Measurements from ENCODE around the gene SLC45A1. TPM values are rescaled to one million over a fixed set of nuclear protein-coding genes. Genes with fewer than 3 reads are reported as not detected.
A peak's percentile ranks its signal among the peaks of the same experiment; 100 is the strongest.

SLC45A1 gene
- total RNA-seq, 4 donors from 2014 or later, result 0.51 to 13.8 (median 7.4) TPM

DNA sequence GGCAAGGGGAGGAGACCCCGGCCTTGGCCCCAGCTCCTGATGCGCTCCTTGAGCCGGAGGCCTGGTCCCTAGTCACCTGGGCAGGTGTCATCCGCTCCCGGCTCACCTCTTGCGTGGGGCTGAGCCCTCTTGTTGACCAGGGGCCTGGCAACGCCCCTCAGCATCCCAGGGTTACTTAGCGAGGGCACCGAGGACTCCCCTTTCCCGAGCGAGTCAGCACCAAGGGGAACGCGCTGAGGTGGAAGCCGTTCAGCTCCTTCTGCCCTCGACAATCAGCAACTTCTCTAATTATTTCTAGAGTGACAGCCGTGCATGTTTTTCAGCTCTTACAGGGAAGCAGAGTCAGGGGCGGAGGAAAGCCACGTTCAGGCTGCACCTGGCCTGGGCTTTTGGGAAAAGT lies 522 bp downstream of the SLC45A1 start:
- intact Hi-C loops (cut with DNase I; ENCODE audit: low total_unique reads), result loop anchor here (5.0 kb wide), 1 partner anchor 291 kb away; the partner anchor contains the start of gene ERRFI1
- Histone ChIP-seq H3K9me3 (no peaks in the 10 kb centered on the region), H3K36me3 (no peaks in the 10 kb centered on the region), H3K4me1 (no peaks in the 10 kb centered on the region), H3K27ac (peak overlapping the region; percentile 70 to 76), H3K27me3 (no peaks in the 10 kb centered on the region), H3K4me3 (peak overlapping the region; percentile 56 to 64)
- DNase-seq, result no peak
- TF ChIP-seq, protein P1, sequence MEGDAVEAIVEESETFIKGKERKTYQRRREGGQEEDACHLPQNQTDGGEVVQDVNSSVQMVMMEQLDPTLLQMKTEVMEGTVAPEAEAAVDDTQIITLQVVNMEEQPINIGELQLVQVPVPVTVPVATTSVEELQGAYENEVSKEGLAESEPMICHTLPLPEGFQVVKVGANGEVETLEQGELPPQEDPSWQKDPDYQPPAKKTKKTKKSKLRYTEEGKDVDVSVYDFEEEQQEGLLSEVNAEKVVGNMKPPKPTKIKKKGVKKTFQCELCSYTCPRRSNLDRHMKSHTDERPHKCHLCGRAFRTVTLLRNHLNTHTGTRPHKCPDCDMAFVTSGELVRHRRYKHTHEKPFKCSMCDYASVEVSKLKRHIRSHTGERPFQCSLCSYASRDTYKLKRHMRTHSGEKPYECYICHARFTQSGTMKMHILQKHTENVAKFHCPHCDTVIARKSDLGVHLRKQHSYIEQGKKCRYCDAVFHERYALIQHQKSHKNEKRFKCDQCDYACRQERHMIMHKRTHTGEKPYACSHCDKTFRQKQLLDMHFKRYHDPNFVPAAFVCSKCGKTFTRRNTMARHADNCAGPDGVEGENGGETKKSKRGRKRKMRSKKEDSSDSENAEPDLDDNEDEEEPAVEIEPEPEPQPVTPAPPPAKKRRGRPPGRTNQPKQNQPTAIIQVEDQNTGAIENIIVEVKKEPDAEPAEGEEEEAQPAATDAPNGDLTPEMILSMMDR (IDR thresholded peaks at IDR 0.05), result no peak
- no peak for TF ChIP-seq POLR2A (IDR thresholded peaks at IDR 0.05)

DNA sequence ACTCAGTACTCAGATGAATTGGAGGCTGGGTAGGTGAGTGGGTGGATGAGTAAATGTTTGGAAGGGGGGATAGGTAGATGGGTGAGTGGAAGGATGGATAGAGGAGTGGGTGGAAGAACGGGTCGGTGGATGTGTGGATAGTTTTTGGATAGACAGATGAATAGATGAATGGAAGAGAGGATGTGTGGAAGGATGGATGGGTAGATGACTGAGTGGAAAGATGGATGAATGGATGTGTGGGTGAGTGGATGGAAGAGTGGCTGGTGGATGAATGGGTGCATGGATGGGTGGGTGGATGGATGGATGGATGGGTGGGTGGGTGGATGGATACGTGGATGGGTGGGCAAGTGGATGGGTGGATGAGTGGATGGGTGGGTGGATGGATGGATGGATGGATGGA lies 3.7 kb downstream of the SLC45A1 start:
- H3K27me3 ChIP-seq, result no peaks in the 10 kb centered on the region
- intact Hi-C loops (cut with DNase I; ENCODE audit: low total_unique reads), result no loop called here
- H3K36me3 ChIP-seq, result no peaks in the 10 kb centered on the region
- H3K27ac ChIP-seq, result no peak overlapping the region
- H3K4me3 ChIP-seq, result no peak overlapping the region
- TF ChIP-seq POLR2A (IDR thresholded peaks at IDR 0.05), result no peak
- TF ChIP-seq, protein P1 (IDR thresholded peaks at IDR 0.05), result no peak
- H3K4me1 ChIP-seq, result no peaks in the 10 kb centered on the region
- H3K9me3 ChIP-seq, result no peaks in the 10 kb centered on the region
- no peak for DNase-seq

DNA sequence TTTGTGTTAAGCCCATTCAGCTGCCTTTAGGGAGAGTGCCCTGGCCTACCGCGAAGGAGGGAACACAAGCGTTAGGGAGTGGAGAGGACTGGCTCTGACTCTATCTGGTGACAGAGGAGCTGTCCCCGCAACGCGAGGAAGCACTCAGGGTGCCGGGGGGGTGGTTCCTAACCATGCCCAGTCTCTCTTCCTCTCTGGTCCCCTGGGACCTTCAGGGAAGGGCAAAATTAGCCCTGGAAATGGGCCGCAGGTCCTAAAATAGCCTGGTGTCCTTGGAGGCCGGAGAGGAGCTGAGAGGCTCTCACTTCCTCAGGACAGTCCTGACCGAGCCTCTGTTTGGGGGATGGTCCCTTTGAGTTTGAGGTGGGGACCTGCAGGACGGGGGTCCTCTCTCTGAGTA lies 5.8 kb downstream of the SLC45A1 start:
- Histone ChIP-seq H3K4me3 (no peak overlapping the region), H3K27ac (peak overlapping the region in 1 of 2 donors; percentile 17), H3K9me3 (no peaks in the 10 kb centered on the region), H3K4me1 (no peaks in the 10 kb centered on the region), H3K27me3 (no peaks in the 10 kb centered on the region), H3K36me3 (no peaks in the 10 kb centered on the region)
- intact Hi-C loops (cut with DNase I; ENCODE audit: low total_unique reads), result no loop called here
- peak in 1 of 2 donors; percentile 52 for DNase-seq
- no peak for TF ChIP-seq POLR2A (IDR thresholded peaks at IDR 0.05)
- TF ChIP-seq, protein P1 (IDR thresholded peaks at IDR 0.05), result no peak

DNA sequence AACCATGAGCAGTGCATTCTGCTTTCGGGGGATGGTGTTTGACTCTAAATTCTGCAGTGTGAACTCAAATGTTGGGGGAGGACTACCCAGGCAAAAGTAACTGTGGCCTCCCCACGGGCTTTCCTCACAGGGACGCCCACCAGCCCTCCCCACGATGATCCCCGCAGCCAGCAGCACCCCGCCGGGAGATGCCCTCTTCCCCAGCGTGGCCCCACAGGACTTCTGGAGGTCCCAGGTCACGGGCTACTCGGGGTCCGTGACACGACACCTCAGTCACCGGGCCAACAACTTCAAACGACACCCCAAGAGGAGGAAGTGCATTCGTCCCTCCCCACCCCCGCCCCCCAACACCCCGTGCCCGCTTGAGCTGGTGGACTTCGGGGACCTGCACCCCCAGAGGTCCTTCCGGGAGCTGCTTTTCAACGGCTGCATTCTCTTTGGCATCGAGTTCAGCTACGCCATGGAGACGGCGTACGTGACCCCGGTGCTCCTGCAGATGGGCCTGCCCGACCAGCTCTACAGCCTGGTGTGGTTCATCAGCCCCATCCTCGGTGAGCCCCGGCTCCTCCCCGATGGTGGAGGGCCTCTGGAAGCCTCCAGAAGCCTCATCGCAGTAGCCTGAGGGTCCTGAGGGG lies 6.4 kb downstream of the SLC45A1 start:
- peak overlapping the region in 1 of 2 donors; percentile 17 for H3K27ac ChIP-seq
- intact Hi-C loops (cut with DNase I; ENCODE audit: low total_unique reads), result no loop called here

DNA sequence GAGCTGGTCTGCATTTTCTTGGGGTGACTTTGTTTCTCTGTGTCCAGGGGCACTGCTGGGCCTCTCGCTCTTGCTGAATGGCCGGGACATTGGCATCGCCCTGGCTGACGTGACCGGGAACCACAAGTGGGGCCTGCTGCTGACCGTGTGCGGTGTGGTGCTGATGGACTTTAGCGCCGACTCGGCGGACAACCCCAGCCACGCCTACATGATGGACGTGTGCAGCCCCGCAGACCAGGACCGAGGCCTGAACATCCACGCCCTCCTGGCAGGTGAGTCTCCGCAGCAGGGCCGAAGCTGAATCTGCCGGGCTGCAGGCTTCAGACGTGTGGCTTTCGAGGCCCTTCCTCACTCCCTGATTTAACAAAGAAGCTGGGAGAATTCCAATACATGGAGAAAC lies 7.9 kb downstream of the SLC45A1 start:
- no peaks in the 10 kb centered on the region for H3K9me3 ChIP-seq
- intact Hi-C loops (cut with DNase I; ENCODE audit: low total_unique reads), result no loop called here
- H3K4me3 ChIP-seq, result no peak overlapping the region
- no peaks in the 10 kb centered on the region for H3K36me3 ChIP-seq
- H3K27ac ChIP-seq, result no peak overlapping the region
- TF ChIP-seq, protein P1 (IDR thresholded peaks at IDR 0.05), result no peak
- no peak for TF ChIP-seq POLR2A (IDR thresholded peaks at IDR 0.05)
- DNase-seq, result no peak
- no peaks in the 10 kb centered on the region for H3K27me3 ChIP-seq
- no peaks in the 10 kb centered on the region for H3K4me1 ChIP-seq

More for the DNA sequence above, 6.4 kb downstream of the SLC45A1 start:
- Histone ChIP-seq H3K4me3 (no peak overlapping the region), H3K27me3 (no peaks in the 10 kb centered on the region), H3K9me3 (no peaks in the 10 kb centered on the region), H3K4me1 (no peaks in the 10 kb centered on the region), H3K36me3 (no peaks in the 10 kb centered on the region)
- no peak for DNase-seq
- TF ChIP-seq, protein P1 (IDR thresholded peaks at IDR 0.05), result no peak
- TF ChIP-seq POLR2A (IDR thresholded peaks at IDR 0.05), result no peak

Measured in uterus (tissue), 4 donors.